DMS153 (cell line): ENCODE data around the gene NCKAP5L.
A peak's percentile ranks its signal among the peaks of the same experiment; 100 is the strongest.
"Not testable (repeated sequence)": the region's sequence is repeated elsewhere in the genome, so short reads cannot be mapped to it uniquely, and the experiment has no call there.

Experiments used
- DNase-seq: peaks from one replicate; lab custom pipeline; 2025; lab: John Stamatoyannopoulos, UW

The NCKAP5L gene

GRCh38 chr12:49865782-49866135, 37.5 kb upstream of the NCKAP5L start:
- no peak for DNase-seq

- DNase-seq: no peak
Measured at GRCh38 chr12:49865109-49865781, 37.0 kb upstream of the NCKAP5L start.

- no peak for DNase-seq
Measured at GRCh38 chr12:49864798-49865090, 36.5 kb upstream of the NCKAP5L start.

GRCh38 chr12:49863946-49864797, 36.0 kb upstream of the NCKAP5L start:
- no peak for DNase-seq

- DNase-seq: not testable (repeated sequence)
Measured at GRCh38 chr12:49860921-49861320, 32.7 kb upstream of the NCKAP5L start.

GRCh38 chr12:49855890-49856289, 27.7 kb upstream of the NCKAP5L start:
- not testable (repeated sequence) for DNase-seq

- no peak for DNase-seq
Measured at GRCh38 chr12:49854976-49855375, 26.8 kb upstream of the NCKAP5L start.

- DNase-seq: no peak
Measured at GRCh38 chr12:49853671-49854070, 25.5 kb upstream of the NCKAP5L start.

GRCh38 chr12:49847161-49847560, 18.9 kb upstream of the NCKAP5L start:
- no peak for DNase-seq

- DNase-seq: no peak
Measured at GRCh38 chr12:49846032-49846431, 17.8 kb upstream of the NCKAP5L start.

- DNase-seq: no peak
Measured at GRCh38 chr12:49843876-49844437, 15.7 kb upstream of the NCKAP5L start.

- no peak for DNase-seq
Measured at GRCh38 chr12:49843411-49843810, 15.2 kb upstream of the NCKAP5L start.

- peak; percentile 83 for DNase-seq
Measured at GRCh38 chr12:49842519-49843352, 14.5 kb upstream of the NCKAP5L start, which contains the start of gene BCDIN3D. BCDIN3D (minus strand) TSS chr12:49843106; CDS start chr12:49843087, 19 bp downstream.

GRCh38 chr12:49838973-49839633, 10.9 kb upstream of the NCKAP5L start:
- peak; percentile 22 for DNase-seq

GRCh38 chr12:49832836-49833421, 4.7 kb upstream of the NCKAP5L start:
- no peak for DNase-seq

- DNase-seq: no peak
Measured at GRCh38 chr12:49831717-49832116, 3.5 kb upstream of the NCKAP5L start.

GRCh38 chr12:49827401-49828099, 663 bp downstream of the NCKAP5L start:
- DNase-seq: peak; percentile 12

- DNase-seq: no peak
Measured at GRCh38 chr12:49827051-49827400, 1.2 kb downstream of the NCKAP5L start.

GRCh38 chr12:49825971-49826421, 2.2 kb downstream of the NCKAP5L start:
- DNase-seq: no peak

GRCh38 chr12:49825360-49825970, 2.7 kb downstream of the NCKAP5L start:
- no peak for DNase-seq
